ENCODE measurements around the gene SLC35F1.

SLC35F1 gene

GRCh38 chr6:118103381-118104146 lies 196.5 kb downstream of the SLC35F1 start:
- no peak for DNase-seq (ENCODE audit: low read depth in 2 of 3, low spot score in 1 of 3)

GRCh38 chr6:118122161-118122725 lies 215.2 kb downstream of the SLC35F1 start:
- DNase-seq (ENCODE audit: low read depth in 2 of 3, low spot score in 1 of 3) = no peak

GRCh38 chr6:118122801-118123200 lies 215.7 kb downstream of the SLC35F1 start:
- DNase-seq (ENCODE audit: low read depth in 2 of 3, low spot score in 1 of 3) = no peak

- DNase-seq (ENCODE audit: low read depth in 2 of 3, low spot score in 1 of 3) = no peak
Measured at GRCh38 chr6:118123503-118124037, 216.5 kb downstream of the SLC35F1 start.

- no peak for DNase-seq (ENCODE audit: low read depth in 2 of 3, low spot score in 1 of 3)
Measured at GRCh38 chr6:118124851-118125250, 217.8 kb downstream of the SLC35F1 start.

- DNase-seq (ENCODE audit: low read depth in 2 of 3, low spot score in 1 of 3) = no peak
Measured at GRCh38 chr6:118128755-118129154, 221.7 kb downstream of the SLC35F1 start.

GRCh38 chr6:118134206-118134605 lies 227.1 kb downstream of the SLC35F1 start:
- no peak for DNase-seq (ENCODE audit: low read depth in 2 of 3, low spot score in 1 of 3)

- no peak for DNase-seq (ENCODE audit: low read depth in 2 of 3, low spot score in 1 of 3)
Measured at GRCh38 chr6:118134736-118135135, 227.7 kb downstream of the SLC35F1 start.

GRCh38 chr6:118135371-118135770 lies 228.3 kb downstream of the SLC35F1 start:
- DNase-seq (ENCODE audit: low read depth in 2 of 3, low spot score in 1 of 3) = no peak

GRCh38 chr6:118141211-118141610 lies 234.1 kb downstream of the SLC35F1 start:
- DNase-seq (ENCODE audit: low read depth in 2 of 3, low spot score in 1 of 3) = no peak

- no peak for DNase-seq (ENCODE audit: low read depth in 2 of 3, low spot score in 1 of 3)
Measured at GRCh38 chr6:118146584-118146983, 239.5 kb downstream of the SLC35F1 start.

GRCh38 chr6:118147511-118147910 lies 240.4 kb downstream of the SLC35F1 start:
- DNase-seq (ENCODE audit: low read depth in 2 of 3, low spot score in 1 of 3) = no peak

- DNase-seq (ENCODE audit: low read depth in 2 of 3, low spot score in 1 of 3) = no peak
Measured at GRCh38 chr6:118148561-118148960, 241.5 kb downstream of the SLC35F1 start.

GRCh38 chr6:118152524-118152923 lies 245.5 kb downstream of the SLC35F1 start:
- no peak for DNase-seq (ENCODE audit: low read depth in 2 of 3, low spot score in 1 of 3)

GRCh38 chr6:118161343-118161742 lies 254.3 kb downstream of the SLC35F1 start:
- DNase-seq (ENCODE audit: low read depth in 2 of 3, low spot score in 1 of 3) = no peak

- no peak for DNase-seq (ENCODE audit: low read depth in 2 of 3, low spot score in 1 of 3)
Measured at GRCh38 chr6:118163542-118163941, 256.5 kb downstream of the SLC35F1 start.

GRCh38 chr6:118165500-118165899 lies 258.4 kb downstream of the SLC35F1 start:
- DNase-seq (ENCODE audit: low read depth in 2 of 3, low spot score in 1 of 3) = no peak

GRCh38 chr6:118168421-118168820 lies 261.4 kb downstream of the SLC35F1 start:
- no peak for DNase-seq (ENCODE audit: low read depth in 2 of 3, low spot score in 1 of 3)

GRCh38 chr6:118171852-118172251 lies 264.8 kb downstream of the SLC35F1 start:
- DNase-seq (ENCODE audit: low read depth in 2 of 3, low spot score in 1 of 3) = no peak

- DNase-seq (ENCODE audit: low read depth in 2 of 3, low spot score in 1 of 3) = no peak
Measured at GRCh38 chr6:118174071-118174470, 267.0 kb downstream of the SLC35F1 start.

GRCh38 chr6:118177720-118178119 lies 270.7 kb downstream of the SLC35F1 start:
- DNase-seq (ENCODE audit: low read depth in 2 of 3, low spot score in 1 of 3) = no peak

GRCh38 chr6:118179048-118179447 lies 272.0 kb downstream of the SLC35F1 start:
- no peak for DNase-seq (ENCODE audit: low read depth in 2 of 3, low spot score in 1 of 3)
